ENCODE data around the gene ABCD3. TPM values are rescaled to one million over a fixed set of nuclear protein-coding genes. Genes with fewer than 3 reads are reported as not detected.

Gene ABCD3
- total RNA-seq, 1 experiment from 2014 or later: 48.8 TPM

GRCh38 chr1:94408104-94408830 is 9.9 kb upstream of the ABCD3 start:
- intact Hi-C loops (cut with micrococcal nuclease): no loop called here
- Histone ChIP-seq H3K9me2 (ENCODE audit: insufficient read depth) (no peaks in the 10 kb centered on the region), H3K27me3 (ENCODE audit: insufficient read depth, low read length) (no peaks in the 10 kb centered on the region), H3K27ac (ENCODE audit: low read depth, low read length) (no peak overlapping the region), H3K4me2 (ENCODE audit: low read length) (no peak overlapping the region), H3K4me1 (ENCODE audit: control insufficient read depth in 1 of 2, insufficient read depth in 2 of 2, low read length in 2 of 2) (no peaks in the 10 kb centered on the region), H4K20me1 (ENCODE audit: insufficient read depth) (no peaks in the 10 kb centered on the region), H2AFZ (ENCODE audit: low read depth, low read length, poor library complexity, severe bottlenecking) (no peak overlapping the region), H3K9me3 (ENCODE audit: control insufficient read depth in 1 of 2, insufficient read depth in 1 of 2, low read depth in 1 of 2, low read length in 2 of 2) (no peaks in the 10 kb centered on the region), H3K79me2 (ENCODE audit: insufficient read depth, low read length) (no peaks in the 10 kb centered on the region), H3K9ac (ENCODE audit: low read length) (no peak overlapping the region), H3K4me3 (replicated peaks in 1 of 2; ENCODE audit: low read depth in 1 of 2, low read length in 2 of 2) (no peak overlapping the region), H3K36me3 (ENCODE audit: control insufficient read depth in 1 of 2, insufficient read depth in 2 of 2, low read length in 2 of 2) (no peaks in the 10 kb centered on the region)
- ChIA-PET POLR2A (no interaction called here), CTCF (no interaction called here), RAD21 (ENCODE audit: low non-redundant PET in 1 of 2, low total read pairs in 2 of 2, uncharacterized antibody in 2 of 2, unreplicated experiment in 2 of 2) (no interaction called here)
- ATAC-seq (no peak), DNase-seq (ENCODE audit: low read depth, low spot score) (no peak)
- BruUV-seq (replicated peaks): no TSS peak
- TF ChIP-seq ZFX (IDR thresholded peaks at IDR 0.05): no peak
- TF ChIP-seq MAX (IDR thresholded peaks at IDR 0.05): no peak
- no peak for TF ChIP-seq REST (IDR thresholded peaks at IDR 0.05; ENCODE audit: low read depth)
- TF ChIP-seq ELF1 (IDR thresholded peaks at IDR 0.05; ENCODE audit: borderline replicate concordance, low read depth): no peak
- no peak for TF ChIP-seq CBX3 (IDR thresholded peaks at IDR 0.05; ENCODE audit: low read depth)
- TF ChIP-seq FOSL1 (IDR thresholded peaks at IDR 0.05; ENCODE audit: low read depth): no peak
- no peak for TF ChIP-seq EZH2 (IDR thresholded peaks at IDR 0.05)
- TF ChIP-seq ZBTB33 (IDR thresholded peaks at IDR 0.05; ENCODE audit: extremely low read depth, insufficient replicate concordance, low read length): no peak
- no peak for TF ChIP-seq SRF (IDR thresholded peaks at IDR 0.05; ENCODE audit: low read depth)
- no peak for TF ChIP-seq POLR2AphosphoS5 (IDR thresholded peaks at IDR 0.05; ENCODE audit: low read depth, low read length)
- no peak for TF ChIP-seq JUND (IDR thresholded peaks at IDR 0.05)
